OCI-LY3 (cell line): ENCODE measurements around the gene RERE.

Experiments used
- H2AFZ ChIP-seq: fragments of 200-600, 300-600 bp; shearing (Covaris generic); 2 replicates; pipeline ENCODE4 v1.6.0; 2014; ENCODE audit warnings: antibody characterized with exemption, low read depth, low read length
- H3K27ac ChIP-seq: fragments of 200-600, 300-600 bp; sonication (generic); 2 replicates; pipeline ENCODE4 v1.5.1; 2014; ENCODE audit warnings: mild to moderate bottlenecking, low read length, moderate library complexity, mixed read lengths
- H3K27me3 ChIP-seq: fragments of 200-600, 300-600 bp; sonication (generic); 2 replicates; pipeline ENCODE4 v1.6.1; 2014; ENCODE audit warnings: low read depth, low read length, mixed read lengths
- H3K36me3 ChIP-seq: fragments of 200-600, 300-600 bp; sonication (generic); replicated peaks from 2 replicates; pipeline ENCODE3; 2014; ENCODE audit warnings: low read depth, low read length, mixed read lengths
- H3K4me1 ChIP-seq: fragments of 300-600, 200-600 bp; sonication (generic); 2 replicates; pipeline ENCODE4 v1.6.1; 2014; ENCODE audit warnings: low read length, mixed read lengths
- H3K4me2 ChIP-seq: fragments of 200-600, 300-600 bp; sonication (generic); 2 replicates; pipeline ENCODE4 v1.6.1; 2014; ENCODE audit warnings: low read length, mixed read lengths
- H3K4me3 ChIP-seq: fragments of 300-600, 200-600 bp; sonication (generic); 2 replicates; pipeline ENCODE4 v1.5.1; 2014; ENCODE audit warnings: antibody characterized with exemption, mild to moderate bottlenecking, low read length, moderate library complexity
- H3K79me2 ChIP-seq: fragments of 300-600, 200-600 bp; shearing (Covaris generic); 2 replicates; pipeline ENCODE4 v1.6.1; 2014; ENCODE audit warnings: mild to moderate bottlenecking, low read length, mixed read lengths
- H3K9ac ChIP-seq: fragments of 300-600, 200-600 bp; shearing (Covaris generic); 2 replicates; pipeline ENCODE4 v1.6.0; 2014; ENCODE audit warnings: mild to moderate bottlenecking, low read length, moderate library complexity
- H3K9me3 ChIP-seq: fragments of 200-600, 300-600 bp; shearing (Covaris generic); 2 replicates; pipeline ENCODE4 v1.6.1; 2014; ENCODE audit warnings: low read length, mixed read lengths; ENCODE audit not compliant: insufficient read depth
- H4K20me1 ChIP-seq: fragments of 200-600, 300-600 bp; sonication (generic); 2 replicates; pipeline ENCODE4 v1.6.1; 2016; ENCODE audit warnings: low read length, mixed read lengths; ENCODE audit not compliant: insufficient read depth
- CTCF ChIP-seq: fragments of 200-600, 300-600 bp; sonication (generic); IDR thresholded peaks from 2 replicates; pipeline ENCODE4 v1.5.1; 2014; ENCODE audit warnings: antibody characterized with exemption, low read length, low read depth
- EZH2phosphoT487 ChIP-seq: fragments of 200-600 bp; shearing (Covaris generic); IDR thresholded peaks from 2 replicates; pipeline ENCODE4 v1.6.1; 2018; ENCODE audit warnings: antibody characterized with exemption, mixed run types, low read depth

The RERE gene

GRCh38 chr1:8463144-8463927, 354.1 kb downstream of the RERE start:
- Histone ChIP-seq H3K4me2 (no peak overlapping the region), H2AFZ (no peak overlapping the region), H4K20me1 (no peaks in the 10 kb centered on the region), H3K79me2 (no peaks in the 10 kb centered on the region), H3K36me3 (no peaks in the 10 kb centered on the region), H3K27me3 (no peaks in the 10 kb centered on the region), H3K27ac (no peak overlapping the region), H3K4me3 (no peak overlapping the region), H3K9ac (no peak overlapping the region), H3K9me3 (no peaks in the 10 kb centered on the region), H3K4me1 (peaks cover 4% of the 10 kb centered on the region)
- TF ChIP-seq EZH2phosphoT487, result no peak
- TF ChIP-seq CTCF, result no peak

GRCh38 chr1:8462371-8462892, 355.0 kb downstream of the RERE start:
- Histone ChIP-seq H3K4me2 (no peak overlapping the region), H3K27ac (no peak overlapping the region)

DNA sequence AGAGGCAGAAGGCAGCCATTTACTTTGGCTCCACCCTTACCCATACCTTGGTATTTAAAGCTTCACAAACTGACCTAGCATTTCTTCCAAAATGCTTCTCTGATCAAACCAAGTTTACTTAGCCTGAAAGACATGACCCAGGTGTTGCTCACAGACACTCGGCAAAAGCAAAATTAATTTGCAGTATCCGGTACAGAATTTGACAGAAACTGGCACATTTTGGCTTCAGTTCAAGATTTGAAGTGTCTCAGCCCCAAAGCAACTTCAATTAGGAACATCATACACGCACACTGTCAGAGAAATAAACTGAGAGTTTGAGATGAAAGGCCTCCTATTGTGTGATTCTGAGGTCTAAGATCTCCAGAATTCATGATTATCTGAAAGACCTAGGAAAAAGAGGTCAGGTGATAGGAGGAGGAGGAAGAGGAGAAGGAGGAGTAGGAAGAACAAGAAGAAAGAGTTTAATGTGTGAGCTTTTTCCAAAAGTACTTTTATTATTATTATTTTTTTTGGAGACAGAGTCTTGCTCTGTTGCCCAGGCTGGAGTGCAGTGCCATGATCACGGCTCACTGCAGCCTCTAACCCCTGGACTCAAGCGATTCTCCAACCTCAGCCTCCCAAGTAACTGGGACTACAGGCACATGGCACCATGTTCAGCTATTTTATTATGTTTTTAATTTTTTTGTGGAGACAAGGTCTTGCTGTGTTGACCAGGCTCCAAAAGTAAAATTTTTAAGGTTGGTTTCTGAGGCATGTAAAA, 355.9 kb downstream of the RERE start:
- H3K4me2 ChIP-seq, result no peak overlapping the region
- H3K9ac ChIP-seq, result no peak overlapping the region
- no peak overlapping the region for H3K4me3 ChIP-seq
- H2AFZ ChIP-seq, result no peak overlapping the region
- no peak overlapping the region for H3K27ac ChIP-seq
- no peaks in the 10 kb centered on the region for H3K36me3 ChIP-seq
- H3K9me3 ChIP-seq, result no peaks in the 10 kb centered on the region
- peaks cover 15% of the 10 kb centered on the region for H3K4me1 ChIP-seq
- no peaks in the 10 kb centered on the region for H3K79me2 ChIP-seq
- no peaks in the 10 kb centered on the region for H4K20me1 ChIP-seq
- TF ChIP-seq CTCF, result no peak
- TF ChIP-seq EZH2phosphoT487, result no peak
- no peaks in the 10 kb centered on the region for H3K27me3 ChIP-seq

More at GRCh38 chr1:8462371-8462892, 355.0 kb downstream of the RERE start:
- H3K9me3 ChIP-seq, result no peaks in the 10 kb centered on the region
- no peak overlapping the region for H2AFZ ChIP-seq
- no peak overlapping the region for H3K4me3 ChIP-seq
- TF ChIP-seq EZH2phosphoT487, result no peak
- no peak for TF ChIP-seq CTCF
- no peaks in the 10 kb centered on the region for H3K36me3 ChIP-seq
- H3K9ac ChIP-seq, result no peak overlapping the region
- no peaks in the 10 kb centered on the region for H4K20me1 ChIP-seq
- no peaks in the 10 kb centered on the region for H3K27me3 ChIP-seq
- H3K79me2 ChIP-seq, result no peaks in the 10 kb centered on the region
- H3K4me1 ChIP-seq, result peaks cover 12% of the 10 kb centered on the region

- no peak overlapping the region for H3K9ac ChIP-seq
- no peak overlapping the region for H3K4me3 ChIP-seq
- no peaks in the 10 kb centered on the region for H3K27me3 ChIP-seq
- H3K79me2 ChIP-seq, result no peaks in the 10 kb centered on the region
- H3K27ac ChIP-seq, result no peak overlapping the region
- H3K4me1 ChIP-seq, result peaks cover 15% of the 10 kb centered on the region
- H3K9me3 ChIP-seq, result no peaks in the 10 kb centered on the region
- no peaks in the 10 kb centered on the region for H4K20me1 ChIP-seq
- TF ChIP-seq EZH2phosphoT487 (no peak), CTCF (no peak)
- H3K4me2 ChIP-seq, result no peak overlapping the region
- no peaks in the 10 kb centered on the region for H3K36me3 ChIP-seq
- H2AFZ ChIP-seq, result no peak overlapping the region
Observed at GRCh38 chr1:8460784-8461183, 356.7 kb downstream of the RERE start.
